ENCODE data around the gene UACA. TPM values are rescaled to one million over a fixed set of nuclear protein-coding genes. Genes with fewer than 3 reads are reported as not detected.
"Not testable (repeated sequence)": the region's sequence is repeated elsewhere in the genome, so short reads cannot be mapped to it uniquely, and the experiment has no call there.

The UACA gene
- total RNA-seq, 1 donor from 2014 or later, result 39.7 TPM

GRCh38 chr15:70741107-70741531 is 22.2 kb downstream of the UACA start:
- peak; percentile 67 for DNase-seq (ENCODE audit: low read depth)
- H3K4me3 ChIP-seq (ENCODE audit: low read depth, low read length), result no peak overlapping the region
- no peak for TF ChIP-seq CTCF (conservative IDR thresholded peaks at IDR 0.05; ENCODE audit: low read depth, low read length)

- not testable (repeated sequence) for H3K4me3 ChIP-seq (ENCODE audit: low read depth, low read length); DNase-seq (ENCODE audit: low read depth)
Observed at GRCh38 chr15:70735040-70735439, 28.3 kb downstream of the UACA start.

GRCh38 chr15:70729164-70729563 is 34.2 kb downstream of the UACA start:
- TF ChIP-seq CTCF (conservative IDR thresholded peaks at IDR 0.05; ENCODE audit: low read depth, low read length), result no peak
- no peak for DNase-seq (ENCODE audit: low read depth)
- no peak overlapping the region for H3K4me3 ChIP-seq (ENCODE audit: low read depth, low read length)

GRCh38 chr15:70726753-70727152 is 36.6 kb downstream of the UACA start:
- TF ChIP-seq CTCF (conservative IDR thresholded peaks at IDR 0.05; ENCODE audit: low read depth, low read length), result no peak
- no peak for DNase-seq (ENCODE audit: low read depth)
- no peak overlapping the region for H3K4me3 ChIP-seq (ENCODE audit: low read depth, low read length)

- no peak for TF ChIP-seq CTCF (conservative IDR thresholded peaks at IDR 0.05; ENCODE audit: low read depth, low read length)
- H3K4me3 ChIP-seq (ENCODE audit: low read depth, low read length), result no peak overlapping the region
- DNase-seq (ENCODE audit: low read depth), result no peak
Observed at GRCh38 chr15:70723927-70724326, 39.4 kb downstream of the UACA start.

GRCh38 chr15:70723122-70723422 is 40.3 kb downstream of the UACA start:
- TF ChIP-seq CTCF (conservative IDR thresholded peaks at IDR 0.05; ENCODE audit: low read depth, low read length), result no peak
- H3K4me3 ChIP-seq (ENCODE audit: low read depth, low read length), result no peak overlapping the region
- no peak for DNase-seq (ENCODE audit: low read depth)

- TF ChIP-seq CTCF (conservative IDR thresholded peaks at IDR 0.05; ENCODE audit: low read depth, low read length), result peak; percentile 72
- no peak overlapping the region for H3K4me3 ChIP-seq (ENCODE audit: low read depth, low read length)
- no peak for DNase-seq (ENCODE audit: low read depth)
Observed at GRCh38 chr15:70722266-70723121, 40.9 kb downstream of the UACA start.

Data from epithelial cell of proximal tubule (primary cell).